Upper lobe of right lung (tissue), 1 donor: ENCODE data around the gene RHBDD1. TPM values are rescaled to one million over a fixed set of nuclear protein-coding genes. Genes with fewer than 3 reads are reported as not detected.

ENCODE experiments used
- ATAC-seq: fragments of 200-7000 bp; cut with Tn5 transposase; one replicate; pipeline ENCODE4 v1.9.1; 2020; ENCODE audit warnings: mild to moderate bottlenecking, moderate library complexity
- DNase-seq: peaks from one replicate; pipeline ENCODE4 v3.0.0-alpha.2; 2020
- H3K27ac ChIP-seq: fragments of 200-600 bp; one replicate; pipeline ENCODE4 v1.8.0; 2022
- H3K27me3 ChIP-seq: fragments of 200-600 bp; one replicate; pipeline ENCODE4 v1.8.0; 2022; ENCODE audit warnings: mild to moderate bottlenecking
- H3K36me3 ChIP-seq: fragments of 200-600 bp; one replicate; pipeline ENCODE4 v1.8.0; 2022
- H3K4me1 ChIP-seq: fragments of 200-600 bp; one replicate; pipeline ENCODE4 v1.8.0; 2022
- H3K4me3 ChIP-seq: fragments of 200-600 bp; one replicate; pipeline ENCODE4 v1.8.0; 2022; ENCODE audit warnings: mild to moderate bottlenecking
- H3K9me3 ChIP-seq: fragments of 200-600 bp; one replicate; pipeline ENCODE4 v1.8.0; 2022
- CTCF ChIP-seq: fragments of 200-600 bp; IDR thresholded peaks from one replicate; pipeline ENCODE4 v1.8.0; 2022; ENCODE audit warnings: antibody characterized with exemption
- intact Hi-C: fragments of 100-400 bp; cut with DNase I; formaldehyde crosslinking; loops from one replicate; pipeline ENCODE4 v1.11.0; 2022
- total RNA-seq: library from RNA; stranded (reverse); fragmentation: NEBNext Ultra II Directional; extraction: Animal tissue kit (Norgen Biotek cat#: 25700); gene quantifications from one replicate; pipeline ENCODE4 v1.2.1, GENCODE V29; 2021
- donor health status: DM: no; HTN: yes; CAD: no; lungs with severe emphysema.

The RHBDD1 gene
- total RNA-seq, 1 donor from 2014 or later: 38.4 TPM

- intact Hi-C loops: no loop called here
Observed at GRCh38 chr2:226909126-226909525, 73.3 kb downstream of the RHBDD1 start.

DNA sequence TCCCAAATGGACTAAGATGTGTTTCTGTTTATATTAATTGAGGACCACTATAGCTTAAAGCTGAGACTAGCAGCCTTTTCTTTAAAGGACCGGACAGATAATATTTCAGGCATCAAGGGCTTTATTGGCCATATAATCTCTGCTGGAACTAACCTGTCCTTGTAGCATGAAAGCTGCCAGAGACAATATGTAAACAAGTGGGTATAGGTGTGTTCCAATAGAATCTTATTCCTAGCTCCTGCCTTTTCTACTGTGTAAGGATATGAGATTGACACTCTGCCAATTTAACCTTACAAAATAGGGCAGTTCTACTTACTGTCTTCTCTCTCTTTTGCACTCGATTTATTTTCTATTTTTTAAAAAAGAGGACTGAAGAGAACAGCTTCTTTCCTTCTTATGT, 74.0 kb downstream of the RHBDD1 start:
- H3K4me3 ChIP-seq: no peak overlapping the region
- ATAC-seq: no peak

More at GRCh38 chr2:226909126-226909525, 73.3 kb downstream of the RHBDD1 start:
- Histone ChIP-seq H3K27ac (no peak overlapping the region), H3K4me3 (no peak overlapping the region), H3K9me3 (no peaks in the 10 kb centered on the region), H3K4me1 (no peaks in the 10 kb centered on the region), H3K27me3 (no peaks in the 10 kb centered on the region), H3K36me3 (no peaks in the 10 kb centered on the region)
- ATAC-seq (peak; percentile 13), DNase-seq (no peak)
- TF ChIP-seq CTCF: no peak

GRCh38 chr2:226910384-226910783, 74.5 kb downstream of the RHBDD1 start:
- intact Hi-C loops: no loop called here
- TF ChIP-seq CTCF: no peak

More for the DNA sequence above, 74.0 kb downstream of the RHBDD1 start:
- Histone ChIP-seq H3K4me1 (no peaks in the 10 kb centered on the region), H3K27ac (no peak overlapping the region), H3K27me3 (no peaks in the 10 kb centered on the region), H3K36me3 (no peaks in the 10 kb centered on the region), H3K9me3 (no peaks in the 10 kb centered on the region)
- DNase-seq: no peak
- no peak for TF ChIP-seq CTCF
- intact Hi-C loops: no loop called here

DNA sequence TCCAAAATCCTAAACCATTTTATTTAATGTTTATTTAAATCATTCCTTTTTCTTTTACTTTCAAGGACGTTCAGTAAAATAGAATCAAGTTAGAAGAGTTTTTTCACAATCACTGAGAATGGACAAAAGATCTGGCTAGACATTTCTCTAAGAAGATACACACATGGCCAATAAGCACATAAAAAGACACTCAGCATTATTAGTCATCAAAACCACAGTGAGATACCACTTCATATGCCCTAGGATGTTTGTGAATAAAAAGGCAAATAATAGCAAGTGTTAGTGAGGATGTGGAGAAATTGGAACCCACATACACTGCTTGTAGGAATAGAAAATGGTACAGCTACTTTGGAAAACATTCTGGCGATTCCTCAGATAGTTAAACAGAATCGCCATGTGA, 76.1 kb downstream of the RHBDD1 start:
- DNase-seq (no peak), ATAC-seq (no peak)
- Histone ChIP-seq H3K36me3 (no peaks in the 10 kb centered on the region), H3K27ac (no peak overlapping the region), H3K4me3 (no peak overlapping the region), H3K9me3 (no peaks in the 10 kb centered on the region), H3K27me3 (no peaks in the 10 kb centered on the region), H3K4me1 (no peaks in the 10 kb centered on the region)
- intact Hi-C loops: no loop called here
- no peak for TF ChIP-seq CTCF

More at GRCh38 chr2:226910384-226910783, 74.5 kb downstream of the RHBDD1 start:
- DNase-seq: no peak
- H3K9me3 ChIP-seq: no peaks in the 10 kb centered on the region
- no peak overlapping the region for H3K27ac ChIP-seq
- no peak for ATAC-seq
- H3K36me3 ChIP-seq: no peaks in the 10 kb centered on the region
- H3K27me3 ChIP-seq: no peaks in the 10 kb centered on the region
- no peaks in the 10 kb centered on the region for H3K4me1 ChIP-seq
- H3K4me3 ChIP-seq: no peak overlapping the region

GRCh38 chr2:226913641-226914040, 77.8 kb downstream of the RHBDD1 start:
- no peak overlapping the region for H3K4me3 ChIP-seq
- no peaks in the 10 kb centered on the region for H3K36me3 ChIP-seq
- ATAC-seq (no peak), DNase-seq (no peak)
- no peak overlapping the region for H3K27ac ChIP-seq
- H3K4me1 ChIP-seq: no peaks in the 10 kb centered on the region
- H3K27me3 ChIP-seq: no peaks in the 10 kb centered on the region
- no peak for TF ChIP-seq CTCF
- no peaks in the 10 kb centered on the region for H3K9me3 ChIP-seq
- intact Hi-C loops: no loop called here

DNA sequence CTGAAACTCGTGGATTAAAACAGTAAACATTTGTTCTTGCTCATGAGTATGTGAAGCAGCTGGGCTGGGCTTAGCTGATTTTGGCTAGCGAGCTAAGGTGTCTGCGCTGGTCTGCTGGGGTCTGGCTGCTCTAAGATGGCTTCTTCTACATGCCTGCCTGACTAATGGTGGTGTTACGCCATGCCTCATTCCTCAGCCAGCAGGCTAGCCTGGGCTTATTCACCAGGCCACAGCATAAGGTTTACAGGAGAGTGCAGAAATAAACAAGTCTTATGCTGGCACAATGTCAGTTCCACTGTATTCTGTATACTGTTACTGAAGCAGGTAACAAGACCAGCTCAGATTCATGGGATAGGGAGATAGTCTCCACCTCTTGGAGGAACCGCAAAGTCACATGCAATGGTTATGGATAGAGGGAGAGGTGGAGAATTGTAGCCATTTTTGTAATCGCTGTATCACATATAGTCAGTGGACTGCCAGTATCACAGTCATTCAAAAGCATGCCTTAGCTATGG, 80.0 kb downstream of the RHBDD1 start:
- H3K9me3 ChIP-seq: no peaks in the 10 kb centered on the region
- no peaks in the 10 kb centered on the region for H3K36me3 ChIP-seq
- TF ChIP-seq CTCF: no peak
- ATAC-seq (no peak), DNase-seq (no peak)
- intact Hi-C loops: no loop called here
- no peak overlapping the region for H3K27ac ChIP-seq
- no peak overlapping the region for H3K4me3 ChIP-seq
- no peaks in the 10 kb centered on the region for H3K27me3 ChIP-seq
- H3K4me1 ChIP-seq: no peaks in the 10 kb centered on the region
